Measurements from ENCODE around the gene KRTAP10-6. TPM values are rescaled to one million over a fixed set of nuclear protein-coding genes. Genes with fewer than 3 reads are reported as not detected.
"Not testable (repeated sequence)": the region's sequence is repeated elsewhere in the genome, so short reads cannot be mapped to it uniquely, and the experiment has no call there.

Gene KRTAP10-6
- total RNA-seq, 1 experiment from 2014 or later: not detected

- DNase-seq (ENCODE audit: low read depth): no peak
Measured at GRCh38 chr21:44617071-44617501, 24.8 kb upstream of the KRTAP10-6 start.

GRCh38 chr21:44616591-44616926 is 24.3 kb upstream of the KRTAP10-6 start:
- DNase-seq (ENCODE audit: low read depth): no peak

GRCh38 chr21:44615911-44616590 is 23.7 kb upstream of the KRTAP10-6 start:
- DNase-seq (ENCODE audit: low read depth): no peak

- no peak for DNase-seq (ENCODE audit: low read depth)
Measured at GRCh38 chr21:44615466-44615865, 23.2 kb upstream of the KRTAP10-6 start.

- DNase-seq (ENCODE audit: low read depth): no peak
Measured at GRCh38 chr21:44614961-44615391, 22.7 kb upstream of the KRTAP10-6 start.

- no peak for DNase-seq (ENCODE audit: low read depth)
Measured at GRCh38 chr21:44614161-44614631, 21.9 kb upstream of the KRTAP10-6 start.

- DNase-seq (ENCODE audit: low read depth): no peak
Measured at GRCh38 chr21:44613386-44614155, 21.3 kb upstream of the KRTAP10-6 start.

- no peak for DNase-seq (ENCODE audit: low read depth)
Measured at GRCh38 chr21:44612669-44613229, 20.4 kb upstream of the KRTAP10-6 start.

GRCh38 chr21:44612029-44612486 is 19.8 kb upstream of the KRTAP10-6 start, which contains the start of gene KRTAP10-8:
TSS of gene KRTAP10-8 (plus strand) at chr21:44612079. CDS start at chr21:44612101, 22 bp downstream.
- DNase-seq (ENCODE audit: low read depth): no peak

- DNase-seq (ENCODE audit: low read depth): no peak
Measured at GRCh38 chr21:44611551-44611950, 19.2 kb upstream of the KRTAP10-6 start.

- DNase-seq (ENCODE audit: low read depth): not testable (repeated sequence)
Measured at GRCh38 chr21:44610157-44610843, 18.0 kb upstream of the KRTAP10-6 start.

- no peak for DNase-seq (ENCODE audit: low read depth)
Measured at GRCh38 chr21:44609193-44609592, 16.9 kb upstream of the KRTAP10-6 start.

GRCh38 chr21:44606495-44606894 is 14.2 kb upstream of the KRTAP10-6 start:
- DNase-seq (ENCODE audit: low read depth): no peak

GRCh38 chr21:44603911-44604310 is 11.6 kb upstream of the KRTAP10-6 start:
- DNase-seq (ENCODE audit: low read depth): no peak

GRCh38 chr21:44603109-44603875 is 11.0 kb upstream of the KRTAP10-6 start:
- no peak for DNase-seq (ENCODE audit: low read depth)

- no peak for DNase-seq (ENCODE audit: low read depth)
Measured at GRCh38 chr21:44602463-44602850, 10.2 kb upstream of the KRTAP10-6 start.

- DNase-seq (ENCODE audit: low read depth): peak; percentile 6
Measured at GRCh38 chr21:44601596-44602462, 9.5 kb upstream of the KRTAP10-6 start.

GRCh38 chr21:44601091-44601490 is 8.8 kb upstream of the KRTAP10-6 start:
- DNase-seq (ENCODE audit: low read depth): peak; percentile 29

- not testable (repeated sequence) for DNase-seq (ENCODE audit: low read depth)
Measured at GRCh38 chr21:44600118-44600978, 8.0 kb upstream of the KRTAP10-6 start, which contains the start of gene KRTAP10-7. TSS of gene KRTAP10-7 (plus strand) at chr21:44600597. CDS start at chr21:44600622, 25 bp downstream.
